Left ventricle myocardium inferior (tissue), 1 donor: Measurements from ENCODE around the gene RTN4R. TPM values are rescaled to one million over a fixed set of nuclear protein-coding genes. Genes with fewer than 3 reads are reported as not detected.

ENCODE experiments used
- DNase-seq: peaks from one replicate; pipeline ENCODE4 v3.0.0-alpha.2; 2020
- H3K27ac ChIP-seq: fragments of 200-600 bp; replicated peaks from 2 replicates; pipeline ENCODE4 v1.8.0; 2021
- H3K27me3 ChIP-seq: fragments of 200-600 bp; 2 replicates; pipeline ENCODE4 v1.8.0; 2021; ENCODE audit warnings: low read depth
- H3K36me3 ChIP-seq: fragments of 200-600 bp; 2 replicates; pipeline ENCODE4 v1.8.0; 2021
- H3K4me1 ChIP-seq: fragments of 200-600 bp; 2 replicates; pipeline ENCODE4 v1.8.0; 2021
- H3K4me3 ChIP-seq: fragments of 200-600 bp; 2 replicates; pipeline ENCODE4 v1.8.0; 2021; ENCODE audit warnings: mild to moderate bottlenecking, moderate library complexity
- H3K9me3 ChIP-seq: fragments of 200-600 bp; replicated peaks from 2 replicates; pipeline ENCODE4 v1.8.0; 2021
- CTCF ChIP-seq: fragments of 200-600 bp; IDR thresholded peaks from 2 replicates; pipeline ENCODE4 v1.8.0; 2021; ENCODE audit warnings: antibody characterized with exemption, mild to moderate bottlenecking, borderline replicate concordance
- intact Hi-C: fragments of 100-400 bp; cut with micrococcal nuclease; formaldehyde crosslinking; loops from one replicate; pipeline ENCODE4 v1.11.0; 2022
- total RNA-seq: library from RNA; stranded (reverse); fragmentation: NEBNext Ultra II Directional; extraction: Animal tissue kit (Norgen Biotek cat#: 25700); gene quantifications from one replicate; pipeline ENCODE4 v1.2.1, GENCODE V29; 2021
- donor health status: DM: no; HTN: yes; CAD: no; lungs with severe emphysema.

RTN4R gene
- total RNA-seq, 1 donor from 2014 or later: 0.96 TPM

GRCh38 chr22:20231514-20232236, 36.4 kb downstream of the RTN4R start:
- peaks cover 10% of the 10 kb centered on the region for H3K4me1 ChIP-seq
- no peaks in the 10 kb centered on the region for H3K9me3 ChIP-seq
- intact Hi-C loops: no loop called here
- H3K36me3 ChIP-seq: no peaks in the 10 kb centered on the region
- H3K27ac ChIP-seq: no peak overlapping the region
- H3K27me3 ChIP-seq: no peaks in the 10 kb centered on the region
- no peak overlapping the region for H3K4me3 ChIP-seq
- DNase-seq: no peak
- TF ChIP-seq CTCF: no peak

- H3K4me3 ChIP-seq: no peak overlapping the region
- H3K9me3 ChIP-seq: no peaks in the 10 kb centered on the region
- H3K27me3 ChIP-seq: no peaks in the 10 kb centered on the region
- no peaks in the 10 kb centered on the region for H3K36me3 ChIP-seq
- TF ChIP-seq CTCF: no peak
- H3K27ac ChIP-seq: no peak overlapping the region
- H3K4me1 ChIP-seq: peaks cover 10% of the 10 kb centered on the region
- intact Hi-C loops: no loop called here
- DNase-seq: no peak
Measured at GRCh38 chr22:20230777-20231420, 37.2 kb downstream of the RTN4R start.

GRCh38 chr22:20229916-20230775, 38.0 kb downstream of the RTN4R start:
- Histone ChIP-seq H3K36me3 (no peaks in the 10 kb centered on the region), H3K4me3 (no peak overlapping the region), H3K27ac (no peak overlapping the region), H3K4me1 (peaks cover 10% of the 10 kb centered on the region), H3K27me3 (no peaks in the 10 kb centered on the region), H3K9me3 (no peaks in the 10 kb centered on the region)
- TF ChIP-seq CTCF: no peak
- no peak for DNase-seq
- intact Hi-C loops: no loop called here

GRCh38 chr22:20228939-20229272, 39.2 kb downstream of the RTN4R start:
- H3K27me3 ChIP-seq: no peaks in the 10 kb centered on the region
- DNase-seq: no peak
- H3K4me1 ChIP-seq: peaks cover 10% of the 10 kb centered on the region
- no peaks in the 10 kb centered on the region for H3K9me3 ChIP-seq
- intact Hi-C loops: no loop called here
- no peaks in the 10 kb centered on the region for H3K36me3 ChIP-seq
- no peak overlapping the region for H3K4me3 ChIP-seq
- H3K27ac ChIP-seq: no peak overlapping the region
- TF ChIP-seq CTCF: no peak

- TF ChIP-seq CTCF: no peak
- H3K9me3 ChIP-seq: no peaks in the 10 kb centered on the region
- peaks cover 10% of the 10 kb centered on the region for H3K4me1 ChIP-seq
- no peak overlapping the region for H3K4me3 ChIP-seq
- H3K27ac ChIP-seq: no peak overlapping the region
- no peaks in the 10 kb centered on the region for H3K36me3 ChIP-seq
- DNase-seq: no peak
- intact Hi-C loops: no loop called here
- no peaks in the 10 kb centered on the region for H3K27me3 ChIP-seq
Measured at GRCh38 chr22:20228055-20228938, 39.8 kb downstream of the RTN4R start.
